SK-N-SH (cell line): ENCODE measurements around the gene CREBZF. TPM values are rescaled to one million over a fixed set of nuclear protein-coding genes. Genes with fewer than 3 reads are reported as not detected.

ENCODE experiments used
- polyA plus RNA-seq, 3 experiments: library from polyadenylated mRNA; depleted of rRNA; stranded (reverse); fragments of >200 nt; gene quantifications; 2 replicates each; pipeline ENCODE4 v1.2.3, GENCODE V29; 2012

Gene CREBZF
- polyA plus RNA-seq, 1 of the 3 experiments (the other 2 are of a cell fraction), result 50.5 TPM

Other genes starting within 250 kb of the CREBZF start
- 0.21 and 0.31 TPM in 2 replicates for gene DLG2, start 37.8 kb downstream of the CREBZF start, polyA plus RNA-seq (2012; rRNA removed)
- gene TMEM126B, start 36.5 kb downstream of the CREBZF start, polyA plus RNA-seq (2012; rRNA removed), result 27.7 and 45.0 TPM in 2 replicates
- gene TMEM126A, start 17.2 kb downstream of the CREBZF start, polyA plus RNA-seq (2012; rRNA removed), result 30.5 and 37.1 TPM in 2 replicates
- 3.9 and 4.1 TPM in 2 replicates for gene CCDC89, start 21.1 kb upstream of the CREBZF start, polyA plus RNA-seq (2012; rRNA removed)
- 36.0 and 72.8 TPM in 2 replicates for gene SYTL2, start 146.0 kb upstream of the CREBZF start, polyA plus RNA-seq (2012; rRNA removed)
- not detected in 2 replicates for gene CCDC83, start 190.3 kb upstream of the CREBZF start, polyA plus RNA-seq (2012; rRNA removed)